RPMI7951 (cell line): ENCODE measurements around the gene STXBP5. TPM values are rescaled to one million over a fixed set of nuclear protein-coding genes. Genes with fewer than 3 reads are reported as not detected.

Experiments
- DNase-seq: peaks from one replicate; pipeline ENCODE4 v3.0.0-alpha.2; 2012; ENCODE audit warnings: low read depth
- total RNA-seq: library from RNA; depleted of rRNA; stranded (reverse); fragments of >200 nt; shearing (Covaris generic); gene quantifications from 2 replicates; pipeline ENCODE4 v1.2.3, GENCODE V29; 2014

Gene STXBP5
- total RNA-seq, 1 experiment from 2014 or later = 27.6 TPM

- DNase-seq = no peak
Observed at GRCh38 chr6:147178355-147178754, 25.9 kb upstream of the STXBP5 start.

- DNase-seq = no peak
Observed at GRCh38 chr6:147179809-147180208, 24.4 kb upstream of the STXBP5 start.

- no peak for DNase-seq
Observed at GRCh38 chr6:147180926-147181325, 23.3 kb upstream of the STXBP5 start.

GRCh38 chr6:147184379-147184778, 19.8 kb upstream of the STXBP5 start:
- DNase-seq = no peak

- DNase-seq = no peak
Observed at GRCh38 chr6:147185216-147185615, 19.0 kb upstream of the STXBP5 start.

GRCh38 chr6:147190556-147190955, 13.7 kb upstream of the STXBP5 start:
- DNase-seq = no peak

GRCh38 chr6:147192278-147192911, 11.8 kb upstream of the STXBP5 start:
- DNase-seq = no peak

GRCh38 chr6:147194652-147195411, 9.4 kb upstream of the STXBP5 start:
- no peak for DNase-seq

GRCh38 chr6:147195510-147195909, 8.7 kb upstream of the STXBP5 start:
- no peak for DNase-seq

- no peak for DNase-seq
Observed at GRCh38 chr6:147195987-147196386, 8.2 kb upstream of the STXBP5 start.

- DNase-seq = no peak
Observed at GRCh38 chr6:147200711-147201110, 3.5 kb upstream of the STXBP5 start.

- peak; percentile 78 for DNase-seq
Observed at GRCh38 chr6:147201885-147202515, 2.2 kb upstream of the STXBP5 start.

- peak; percentile 98 for DNase-seq
Observed at GRCh38 chr6:147202516-147203310, 1.5 kb upstream of the STXBP5 start.

GRCh38 chr6:147203311-147204059, 732 bp upstream of the STXBP5 start:
- DNase-seq = peak; percentile 88

GRCh38 chr6:147204843-147205311, 660 bp downstream of the STXBP5 start:
- no peak for DNase-seq

GRCh38 chr6:147205690-147206600, 1.7 kb downstream of the STXBP5 start:
- DNase-seq = peak; percentile 51

- DNase-seq = peak; percentile 30
Observed at GRCh38 chr6:147207351-147207750, 3.1 kb downstream of the STXBP5 start.

GRCh38 chr6:147207837-147208754, 3.9 kb downstream of the STXBP5 start:
- no peak for DNase-seq
